Skeletal muscle tissue (tissue), 4 donors: ENCODE data around the gene LRRC72. TPM values are rescaled to one million over a fixed set of nuclear protein-coding genes. Genes with fewer than 3 reads are reported as not detected.
A peak's percentile ranks its signal among the peaks of the same experiment; 100 is the strongest.

ENCODE experiments used
- H3K27ac ChIP-seq: one replicate; pipeline ENCODE4 v1.7.0; 2013; ENCODE audit warnings: mild to moderate bottlenecking, low read depth, low read length, inconsistent platforms
- H3K27me3 ChIP-seq, 3 donors: one replicate each; pipeline ENCODE4 v1.7.0; 2013; ENCODE audit warnings: low read length in 3 of 3; ENCODE audit not compliant: control insufficient read depth in 3 of 3, insufficient read depth in 3 of 3
- H3K36me3 ChIP-seq, 3 donors: one replicate each; pipeline ENCODE4 v1.7.0; 2013; ENCODE audit warnings: low read length in 3 of 3; ENCODE audit not compliant: control insufficient read depth in 3 of 3, insufficient read depth in 3 of 3
- H3K4me1 ChIP-seq, 3 donors: one replicate each; pipeline ENCODE4 v1.7.0; 2013; ENCODE audit warnings: low read length in 3 of 3, mild to moderate bottlenecking in 3 of 3; ENCODE audit not compliant: control insufficient read depth in 3 of 3, insufficient read depth in 3 of 3
- H3K4me3 ChIP-seq, 3 donors: one replicate each; pipeline ENCODE4 v1.7.0; 2013; ENCODE audit warnings: low read length in 3 of 3
- H3K9ac ChIP-seq, 3 donors: one replicate each; pipeline ENCODE4 v1.7.0; 2013; ENCODE audit warnings: low read length in 3 of 3, mild to moderate bottlenecking in 3 of 3, moderate library complexity in 2 of 3, low read depth in 1 of 3
- H3K9me3 ChIP-seq, 3 donors: one replicate each; pipeline ENCODE4 v1.7.0; 2013; ENCODE audit warnings: low read length in 3 of 3; ENCODE audit not compliant: control insufficient read depth in 3 of 3
- total RNA-seq: library from RNA; depleted of rRNA; stranded (reverse); fragments of >200 nt; gene quantifications from one replicate; pipeline ENCODE4 v1.2.3, GENCODE V29; 2014
- donor health status: Osteomylitis.

LRRC72 gene
- total RNA-seq, 1 donor from 2014 or later, result not detected

DNA sequence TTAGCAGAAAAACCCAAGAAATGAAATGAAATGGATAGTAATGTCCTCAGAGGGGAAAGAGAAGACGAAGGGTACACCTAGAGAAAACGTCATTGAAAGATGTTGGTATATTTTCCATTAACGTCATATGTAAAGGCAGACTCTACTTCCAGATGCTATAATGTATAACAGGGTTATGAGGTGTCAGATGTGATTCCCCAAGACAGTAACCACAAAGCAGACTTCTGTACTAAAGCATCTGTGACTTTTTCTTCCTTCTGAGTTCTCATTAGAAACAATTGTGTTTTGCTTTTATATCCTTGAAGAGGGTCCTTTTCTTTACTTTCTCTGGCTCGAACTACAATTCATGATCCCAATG is 37.4 kb downstream of the LRRC72 start:
- no peak overlapping the region for H3K9ac ChIP-seq
- H3K27ac ChIP-seq, result no peak overlapping the region
- H3K4me3 ChIP-seq, result no peak overlapping the region
- no peaks in the 10 kb centered on the region for H3K4me1 ChIP-seq
- no peaks in the 10 kb centered on the region for H3K36me3 ChIP-seq
- H3K9me3 ChIP-seq, result no peaks in the 10 kb centered on the region
- H3K27me3 ChIP-seq, result peaks cover 0 to 3% (median 0%) of the 10 kb centered on the region in 3 donors

DNA sequence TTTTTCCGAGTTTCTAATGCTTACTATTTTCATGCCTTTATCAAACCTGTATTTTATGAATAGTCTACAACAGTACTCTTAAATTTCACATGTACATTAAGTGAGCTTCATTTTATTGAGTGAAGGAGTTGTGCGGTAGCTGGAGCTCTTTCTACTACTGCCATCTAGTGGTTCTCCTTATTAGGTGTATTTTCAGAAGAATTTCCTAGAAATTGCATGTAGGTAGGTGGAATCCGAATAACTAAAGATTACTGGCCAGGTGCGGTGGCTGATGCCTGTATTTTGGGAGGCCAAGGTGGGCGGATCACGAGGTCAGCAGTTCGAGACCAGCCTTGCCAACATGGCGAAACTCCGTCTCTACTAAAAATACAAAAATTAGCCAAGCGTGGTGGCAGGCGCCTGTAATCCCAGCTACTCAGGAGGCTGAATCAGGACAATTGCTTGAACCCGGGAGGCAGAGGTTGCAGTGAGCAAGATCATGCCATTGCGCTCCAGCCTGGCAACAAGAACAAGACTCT is 38.3 kb downstream of the LRRC72 start:
- Histone ChIP-seq H3K27ac (no peak overlapping the region), H3K27me3 (peaks cover 0 to 3% (median 0%) of the 10 kb centered on the region in 3 donors), H3K4me3 (no peak overlapping the region), H3K9ac (no peak overlapping the region), H3K4me1 (no peaks in the 10 kb centered on the region), H3K36me3 (no peaks in the 10 kb centered on the region), H3K9me3 (no peaks in the 10 kb centered on the region)

DNA sequence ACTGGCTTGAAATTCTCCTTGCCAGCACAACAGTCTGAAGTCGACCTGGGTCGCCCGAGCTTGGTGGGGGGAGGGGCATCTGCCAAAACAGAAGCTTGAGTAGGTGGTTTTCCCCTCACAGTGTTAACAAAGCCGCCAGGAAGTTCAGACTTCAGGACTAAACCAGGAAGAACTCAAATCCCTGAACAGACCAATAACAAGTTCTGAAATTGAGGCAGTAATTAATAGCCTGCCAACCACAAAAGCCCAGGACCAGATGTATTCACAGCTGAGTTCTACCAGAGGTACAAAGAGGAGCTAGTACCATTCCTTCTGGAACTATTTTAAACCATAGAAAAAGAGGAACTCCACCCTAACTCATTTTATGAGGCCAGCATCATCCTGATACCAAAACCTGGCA is 45.3 kb downstream of the LRRC72 start:
- Histone ChIP-seq H3K36me3 (no peaks in the 10 kb centered on the region), H3K27ac (no peak overlapping the region), H3K9me3 (no peaks in the 10 kb centered on the region), H3K9ac (no peak overlapping the region), H3K4me3 (no peak overlapping the region), H3K4me1 (no peaks in the 10 kb centered on the region), H3K27me3 (no peaks in the 10 kb centered on the region)

DNA sequence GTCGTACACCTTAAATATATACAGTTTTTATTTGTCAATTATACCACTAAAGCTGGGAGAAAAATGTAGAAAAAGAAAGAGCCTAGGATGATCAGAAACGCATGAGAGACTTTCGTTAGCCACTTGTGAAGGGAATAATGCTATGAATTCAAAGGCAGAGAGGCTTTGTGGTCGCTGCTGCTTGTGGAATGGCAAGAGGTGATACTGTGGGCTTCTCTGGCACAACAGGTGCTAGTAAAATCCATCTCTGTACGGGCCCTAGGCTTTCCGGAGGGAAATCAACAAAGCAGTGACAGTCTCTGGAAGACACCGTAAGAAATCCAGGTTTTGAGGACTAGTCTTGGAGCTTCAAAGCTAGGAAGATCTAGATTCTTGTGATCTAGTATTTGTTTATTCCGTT is 52.6 kb downstream of the LRRC72 start:
- H3K27me3 ChIP-seq, result no peaks in the 10 kb centered on the region
- no peak overlapping the region for H3K27ac ChIP-seq
- H3K4me1 ChIP-seq, result no peaks in the 10 kb centered on the region
- no peaks in the 10 kb centered on the region for H3K36me3 ChIP-seq
- no peak overlapping the region for H3K4me3 ChIP-seq
- H3K9me3 ChIP-seq, result no peaks in the 10 kb centered on the region
- H3K9ac ChIP-seq, result no peak overlapping the region

DNA sequence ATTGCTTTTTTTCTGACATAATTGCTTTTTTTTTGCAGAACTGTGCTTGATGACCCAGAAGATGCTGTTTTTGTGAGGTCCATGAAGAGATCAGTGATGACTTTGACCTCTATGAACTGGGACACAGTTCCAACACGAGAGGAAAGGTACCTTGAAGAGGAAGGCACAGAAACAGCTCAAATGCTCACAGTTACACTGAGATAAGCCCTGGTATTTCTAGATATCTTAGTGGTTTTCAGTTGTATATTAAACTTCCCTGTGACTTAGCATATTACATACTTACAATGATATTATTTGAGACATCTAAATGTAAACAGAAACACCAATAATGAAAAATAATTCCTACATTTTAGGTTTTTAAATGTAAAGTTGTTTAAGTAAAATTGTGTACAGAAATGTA is 54.7 kb downstream of the LRRC72 start:
- Histone ChIP-seq H3K9ac (no peak overlapping the region), H3K36me3 (no peaks in the 10 kb centered on the region), H3K27ac (no peak overlapping the region), H3K4me1 (no peaks in the 10 kb centered on the region), H3K27me3 (no peaks in the 10 kb centered on the region), H3K9me3 (no peaks in the 10 kb centered on the region), H3K4me3 (no peak overlapping the region)

DNA sequence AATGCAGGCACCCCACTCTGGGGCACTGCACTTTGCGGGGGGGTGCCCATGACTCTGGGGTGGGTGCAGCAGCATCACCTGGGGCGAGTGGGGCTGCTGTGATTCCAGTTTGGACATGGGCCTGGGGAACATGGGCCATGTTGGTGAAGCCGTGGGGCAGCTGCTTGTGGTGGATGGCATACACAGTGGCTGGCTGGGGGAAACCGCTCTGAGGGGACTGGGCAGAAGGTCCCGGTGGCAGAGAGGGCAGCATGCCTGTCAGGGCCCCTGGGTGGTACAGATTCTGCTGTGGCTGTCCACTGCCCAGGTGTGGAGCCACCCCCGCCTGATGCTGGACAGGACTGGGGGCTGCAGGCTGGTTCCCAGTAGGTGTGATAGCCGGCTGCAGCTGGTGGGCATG is 57.2 kb downstream of the LRRC72 start:
- peaks cover 6 to 9% (median 6%) of the 10 kb centered on the region in 3 donors for H3K4me1 ChIP-seq
- no peak overlapping the region for H3K4me3 ChIP-seq
- no peak overlapping the region for H3K9ac ChIP-seq
- H3K36me3 ChIP-seq, result no peaks in the 10 kb centered on the region
- H3K27ac ChIP-seq, result no peak overlapping the region
- no peaks in the 10 kb centered on the region for H3K27me3 ChIP-seq
- no peaks in the 10 kb centered on the region for H3K9me3 ChIP-seq

DNA sequence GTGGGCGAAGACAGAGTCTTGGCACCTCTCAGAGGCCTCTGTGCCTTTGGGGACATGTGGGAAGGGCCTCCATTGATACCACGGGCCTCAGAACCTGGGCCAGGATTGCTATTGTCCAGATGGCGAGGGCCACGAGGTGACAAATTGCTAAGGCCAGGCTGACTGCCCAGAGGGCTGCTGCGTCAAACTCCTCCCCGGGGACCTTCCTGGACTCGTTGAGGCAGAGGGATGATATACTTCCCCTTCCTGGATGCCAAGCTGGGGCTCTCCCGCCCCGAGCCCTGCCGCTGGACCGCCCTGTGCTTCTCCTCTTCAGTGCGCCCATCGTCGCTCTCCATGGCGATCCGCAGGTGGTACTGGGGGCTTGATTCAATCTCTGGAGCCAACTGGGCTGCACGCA is 58.9 kb downstream of the LRRC72 start:
- Histone ChIP-seq H3K9ac (no peak overlapping the region), H3K36me3 (no peaks in the 10 kb centered on the region), H3K27me3 (no peaks in the 10 kb centered on the region), H3K27ac (no peak overlapping the region), H3K9me3 (no peaks in the 10 kb centered on the region), H3K4me3 (no peak overlapping the region), H3K4me1 (peaks cover 6 to 9% (median 6%) of the 10 kb centered on the region in 3 donors)

DNA sequence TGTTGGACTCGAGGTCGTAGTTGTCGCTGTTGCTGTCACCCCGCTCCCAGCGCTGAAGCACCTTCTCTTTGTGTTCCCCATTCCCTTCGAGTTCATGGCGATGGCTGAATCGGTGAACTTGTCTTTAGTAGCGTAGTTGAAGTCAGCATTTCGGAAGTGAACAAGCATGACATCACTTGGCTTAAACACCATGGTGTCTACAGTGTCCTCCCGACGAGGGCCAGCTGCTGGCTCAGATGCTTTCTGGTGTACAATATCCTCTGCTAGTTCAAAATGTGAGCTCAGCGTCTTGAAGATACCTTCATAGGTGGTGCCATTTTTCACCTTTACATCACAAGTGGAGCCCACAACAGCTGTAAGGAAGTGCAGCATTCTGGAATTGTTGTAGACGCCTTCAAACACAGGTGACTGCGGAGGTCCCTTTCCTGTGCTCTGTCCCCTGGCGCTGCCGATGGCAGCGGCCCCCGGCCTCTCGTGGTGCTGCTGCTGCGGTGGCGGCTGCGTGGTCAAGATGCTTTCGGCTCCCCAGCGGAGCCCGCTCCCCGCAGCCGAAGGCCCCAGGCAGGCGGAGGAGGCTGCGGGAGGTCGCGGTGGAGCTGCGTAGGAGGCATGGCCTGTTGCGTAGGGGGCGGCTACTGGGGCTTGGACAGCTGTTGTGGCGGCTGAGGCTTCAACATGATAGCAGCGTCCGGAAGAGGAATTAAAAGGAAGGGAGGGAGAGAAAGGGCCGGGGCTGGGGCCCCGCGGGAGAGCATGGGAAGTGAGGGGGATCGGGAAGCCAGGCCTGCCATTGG is 59.7 kb downstream of the LRRC72 start:
- no peaks in the 10 kb centered on the region for H3K27me3 ChIP-seq
- no peaks in the 10 kb centered on the region for H3K9me3 ChIP-seq
- no peak overlapping the region for H3K9ac ChIP-seq
- H3K4me1 ChIP-seq, result peaks cover 6 to 9% (median 6%) of the 10 kb centered on the region in 3 donors
- H3K27ac ChIP-seq, result no peak overlapping the region
- H3K4me3 ChIP-seq, result no peak overlapping the region
- no peaks in the 10 kb centered on the region for H3K36me3 ChIP-seq

DNA sequence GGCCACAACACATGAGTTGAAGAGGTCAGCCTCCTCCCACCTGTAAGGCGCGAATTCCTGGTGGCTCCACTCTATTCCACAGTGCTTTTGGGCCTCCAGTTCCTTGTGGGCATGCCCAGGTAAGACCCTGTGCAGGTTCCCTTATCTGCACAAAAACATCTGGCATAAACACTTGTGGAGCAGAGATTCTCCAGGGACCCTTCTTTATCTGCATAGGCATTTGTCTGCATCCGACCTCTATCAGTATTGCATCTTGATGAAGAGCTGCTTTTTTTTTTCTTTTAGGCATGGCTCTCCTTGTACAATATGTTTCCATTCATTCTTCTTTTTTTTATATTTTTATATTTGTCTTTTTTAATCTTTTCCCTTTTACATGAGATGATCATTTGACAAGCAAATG is 60.5 kb downstream of the LRRC72 start:
- Histone ChIP-seq H3K27me3 (no peaks in the 10 kb centered on the region), H3K9ac (no peak overlapping the region), H3K4me1 (peaks cover 6 to 9% (median 6%) of the 10 kb centered on the region in 3 donors), H3K4me3 (no peak overlapping the region), H3K27ac (no peak overlapping the region), H3K9me3 (no peaks in the 10 kb centered on the region), H3K36me3 (no peaks in the 10 kb centered on the region)

DNA sequence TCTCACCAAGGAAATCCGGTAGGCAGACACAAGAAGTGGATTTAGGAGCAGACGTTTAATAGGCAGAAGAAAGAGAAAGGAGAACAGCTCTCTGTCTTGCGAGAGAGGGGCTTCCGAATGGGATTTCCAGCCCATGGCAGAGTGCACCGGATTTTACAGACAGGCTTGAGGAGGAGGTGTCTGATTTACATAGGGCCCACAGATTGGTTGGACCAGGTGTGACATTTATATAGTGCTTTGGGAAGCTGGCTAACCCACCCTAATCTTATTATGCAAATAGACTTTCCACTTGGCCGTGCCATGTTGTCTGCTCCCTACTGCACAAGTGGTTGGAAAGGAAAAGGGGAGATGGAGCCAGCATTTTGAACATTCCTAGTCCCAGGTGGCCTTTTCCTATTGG is 61.2 kb downstream of the LRRC72 start:
- H3K27me3 ChIP-seq, result no peaks in the 10 kb centered on the region
- no peaks in the 10 kb centered on the region for H3K36me3 ChIP-seq
- peaks cover 6 to 10% (median 9%) of the 10 kb centered on the region in 3 donors for H3K4me1 ChIP-seq
- H3K4me3 ChIP-seq, result peak overlapping the region; percentile 2 to 31 (median 13)
- H3K27ac ChIP-seq, result no peak overlapping the region
- H3K9ac ChIP-seq, result peak overlapping the region in 1 of 3 donors; percentile 11
- no peaks in the 10 kb centered on the region for H3K9me3 ChIP-seq
